Trophoblast cell (in vitro differentiated cells and primary cell): ENCODE data around the gene SMIM12.

Experiments
- DNase-seq, 2 donors: peaks; one replicate each; pipeline ENCODE4 v3.0.0-alpha.2; 2016
- H2AFZ ChIP-seq: 2 replicates; pipeline ENCODE4 v1.6.1; 2013; ENCODE audit warnings: low read length, moderate library complexity, mild to moderate bottlenecking; ENCODE audit not compliant: insufficient read depth, poor library complexity
- H2AK5ac ChIP-seq: 2 replicates; pipeline ENCODE4 v1.6.1; 2013; ENCODE audit warnings: mild to moderate bottlenecking, low read length
- H2BK120ac ChIP-seq: 2 replicates; pipeline ENCODE4 v1.6.1; 2013; ENCODE audit warnings: low read length, mild to moderate bottlenecking, moderate library complexity; ENCODE audit not compliant: insufficient read depth, poor library complexity
- H2BK12ac ChIP-seq: 2 replicates; pipeline ENCODE4 v1.6.1; 2013; ENCODE audit warnings: mild to moderate bottlenecking, low read length, moderate library complexity
- H2BK5ac ChIP-seq: 2 replicates; pipeline ENCODE4 v1.6.1; 2013; ENCODE audit warnings: low read length, low read depth, moderate library complexity, mild to moderate bottlenecking; ENCODE audit not compliant: poor library complexity
- H3K14ac ChIP-seq: 2 replicates; pipeline ENCODE4 v1.6.1; 2013; ENCODE audit warnings: mild to moderate bottlenecking, low read length
- H3K18ac ChIP-seq: 2 replicates; pipeline ENCODE4 v1.6.1; 2013; ENCODE audit warnings: mild to moderate bottlenecking, low read length
- H3K23ac ChIP-seq: 2 replicates; pipeline ENCODE4 v1.6.1; 2013; ENCODE audit warnings: low read length
- H3K27ac ChIP-seq: 2 replicates; pipeline ENCODE4 v1.5.1; 2013; ENCODE audit warnings: low read depth, mild to moderate bottlenecking, inconsistent platforms, low read length, moderate library complexity
- H3K27me3 ChIP-seq: 2 replicates; pipeline ENCODE4 v1.6.1; 2013; ENCODE audit warnings: inconsistent platforms, mild to moderate bottlenecking, low read length, moderate library complexity; ENCODE audit not compliant: insufficient read depth
- H3K36me3 ChIP-seq, 2 experiments: 1 replicate in 1 of 2; 2 replicates in 1 of 2; pipeline ENCODE4 v1.6.1; 2013; ENCODE audit warnings: low read length in 2 of 2, mild to moderate bottlenecking in 2 of 2, moderate library complexity in 1 of 2; ENCODE audit not compliant: insufficient read depth in 2 of 2, control insufficient read depth in 1 of 2
- H3K4ac ChIP-seq: 2 replicates; pipeline ENCODE4 v1.6.1; 2013; ENCODE audit warnings: low read depth, mild to moderate bottlenecking, low read length, moderate library complexity
- H3K4me1 ChIP-seq, 2 experiments: 1 replicate in 1 of 2; 2 replicates in 1 of 2; pipeline ENCODE4 v1.6.1; 2013; ENCODE audit warnings: low read length in 2 of 2, mild to moderate bottlenecking in 2 of 2, moderate library complexity in 1 of 2; ENCODE audit not compliant: insufficient read depth in 2 of 2, control insufficient read depth in 1 of 2
- H3K4me2 ChIP-seq: 2 replicates; pipeline ENCODE4 v1.6.1; 2013; ENCODE audit warnings: inconsistent platforms, mild to moderate bottlenecking, low read length, moderate library complexity
- H3K4me3 ChIP-seq: 2 replicates; pipeline ENCODE4 v1.5.1; 2013; ENCODE audit warnings: mild to moderate bottlenecking, low read depth, low read length, inconsistent platforms
- H3K79me1 ChIP-seq: one replicate; pipeline ENCODE4 v1.6.1; 2013; ENCODE audit warnings: low read length
- H3K79me2 ChIP-seq: 2 replicates; pipeline ENCODE4 v1.6.1; 2013; ENCODE audit warnings: low read length, mild to moderate bottlenecking; ENCODE audit not compliant: control insufficient read depth, insufficient read depth, poor library complexity
- H3K9ac ChIP-seq: 2 replicates; pipeline ENCODE4 v1.6.1; 2013; ENCODE audit warnings: mild to moderate bottlenecking, low read length
- H3K9me3 ChIP-seq: 2 replicates; pipeline ENCODE4 v1.6.1; 2013; ENCODE audit warnings: low read depth, mild to moderate bottlenecking, control low read depth, inconsistent platforms, low read length; ENCODE audit not compliant: insufficient read depth
- H4K12ac ChIP-seq: 2 replicates; pipeline ENCODE4 v1.6.1; 2013; ENCODE audit warnings: low read depth, mild to moderate bottlenecking, low read length, moderate library complexity
- H4K8ac ChIP-seq: 2 replicates; pipeline ENCODE4 v1.6.1; 2013; ENCODE audit warnings: low read depth, mild to moderate bottlenecking, low read length, moderate library complexity
- H4K91ac ChIP-seq: one replicate; pipeline ENCODE4 v1.6.1; 2013; ENCODE audit warnings: low read depth, mild to moderate bottlenecking, low read length, moderate library complexity
- WGBS: extraction: QIAGEN DNeasy Blood & Tissue Kit; methylation state at CpG from one replicate; pipeline ENCODE4 v1.1.7; 2013; ENCODE audit warnings: missing lambda C conversion rate; ENCODE audit not compliant: insufficient read length, insufficient coverage; ENCODE audit errors: extremely low coverage; 5-methylcytosine and 5-hydroxymethylcytosine counted together

Gene SMIM12

DNA sequence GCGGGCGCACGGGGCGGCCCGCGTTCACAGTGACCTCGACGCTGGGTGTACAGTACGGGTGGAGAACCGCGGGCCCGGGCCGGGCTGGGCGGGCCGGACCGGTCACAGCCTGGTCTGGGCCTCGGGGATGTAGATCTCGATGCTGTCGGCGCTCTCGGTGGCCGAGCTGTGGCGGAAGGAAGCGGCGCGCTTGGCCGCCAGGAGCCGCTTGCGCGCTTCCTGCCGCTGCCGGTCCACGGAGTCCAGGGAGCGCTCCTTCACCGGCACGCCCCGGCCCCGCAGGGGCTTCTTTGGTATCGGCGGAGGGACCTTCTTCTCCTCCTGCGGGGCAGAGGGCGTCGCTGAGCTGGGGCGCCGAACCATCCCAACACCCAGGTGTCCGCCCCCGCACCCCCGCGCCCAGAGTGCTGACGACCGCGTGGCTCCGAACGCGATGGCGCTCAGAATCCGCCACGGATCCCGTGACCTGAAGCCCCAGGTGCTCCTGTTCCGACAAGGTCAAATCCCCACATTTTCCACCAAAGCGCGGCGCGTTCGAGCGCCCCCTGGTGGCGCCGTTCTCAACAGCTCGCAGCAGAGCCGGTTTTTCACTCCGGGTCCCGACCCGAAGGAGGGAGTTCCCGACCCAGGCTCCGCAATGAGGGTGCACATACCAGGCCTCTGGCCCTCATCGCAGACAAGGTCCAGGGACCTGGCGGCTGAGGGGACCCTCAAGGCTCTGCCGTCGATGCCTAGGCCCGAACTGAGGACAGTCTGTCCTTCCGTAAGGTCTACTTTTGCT lies 6.6 kb upstream of the SMIM12 start:
- Histone ChIP-seq H4K12ac (peak overlapping the region; percentile 71), H4K8ac (peak overlapping the region; percentile 94), H3K4ac (peak overlapping the region; percentile 45), H3K4me1 (peaks cover 0 to 5% of the 10 kb centered on the region in 2 experiments), H2AFZ (peak overlapping the region; percentile 55), H3K18ac (peak overlapping the region; percentile 18), H3K4me2 (peak overlapping the region; percentile 87), H3K4me3 (peak overlapping the region; percentile 74), H3K27ac (no peak overlapping the region), H3K79me1 (peaks cover 5% of the 10 kb centered on the region), H3K23ac (no peak overlapping the region), H3K36me3 (no peaks in the 10 kb centered on the region), H2BK5ac (no peak overlapping the region), H2BK12ac (no peak overlapping the region), H2BK120ac (peak overlapping the region; percentile 29), H3K9me3 (no peaks in the 10 kb centered on the region), H2AK5ac (no peak overlapping the region), H3K27me3 (no peaks in the 10 kb centered on the region), H3K79me2 (peaks cover 4% of the 10 kb centered on the region), H3K14ac (peak overlapping the region; percentile 80), H3K9ac (peak overlapping the region; percentile 61), H4K91ac (peak overlapping the region; percentile 56)
- peak; percentile 61 to 91 for DNase-seq
- no CpG with 5 or more reads among the region's 81 CpGs for WGBS

DNA sequence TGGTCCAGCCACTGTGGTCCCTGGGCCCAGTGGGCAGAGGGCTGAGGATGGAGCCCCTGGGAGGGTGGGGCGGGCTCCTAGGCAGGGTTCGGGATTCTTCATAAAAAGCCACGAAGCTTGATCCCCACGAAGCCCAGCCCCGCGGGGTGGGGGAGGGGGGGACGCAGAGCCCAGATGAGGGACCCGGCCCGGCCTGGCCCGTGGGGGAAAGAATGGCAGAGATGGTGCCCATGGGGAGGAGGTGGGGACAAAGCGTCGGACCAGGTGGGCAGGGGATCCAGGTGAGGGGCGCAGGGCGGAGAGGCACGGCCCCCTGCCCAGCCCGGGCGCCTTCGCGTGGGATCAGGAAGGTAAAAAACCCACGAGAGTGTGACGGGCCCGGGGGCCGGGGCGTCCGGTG lies 6.0 kb upstream of the SMIM12 start:
- Histone ChIP-seq H2AFZ (peak overlapping the region; percentile 55), H3K4me3 (peak overlapping the region; percentile 74), H3K23ac (no peak overlapping the region), H3K4me2 (peak overlapping the region; percentile 87), H2BK5ac (no peak overlapping the region), H4K8ac (peak overlapping the region; percentile 94), H4K12ac (peak overlapping the region; percentile 71), H2BK120ac (no peak overlapping the region), H3K9me3 (no peaks in the 10 kb centered on the region), H3K79me2 (peaks cover 4% of the 10 kb centered on the region), H3K4me1 (peaks cover 0 to 5% of the 10 kb centered on the region in 2 experiments), H3K9ac (no peak overlapping the region), H3K79me1 (peaks cover 5% of the 10 kb centered on the region), H3K27me3 (no peaks in the 10 kb centered on the region), H3K14ac (peak overlapping the region; percentile 80), H3K36me3 (no peaks in the 10 kb centered on the region), H3K4ac (no peak overlapping the region), H3K27ac (no peak overlapping the region), H4K91ac (peak overlapping the region; percentile 56), H2BK12ac (no peak overlapping the region), H3K18ac (no peak overlapping the region), H2AK5ac (no peak overlapping the region)
- no CpG with 5 or more reads among the region's 25 CpGs for WGBS
- DNase-seq = no peak

GRCh38 chr1:34864759-34865158 lies 5.2 kb upstream of the SMIM12 start:
- Histone ChIP-seq H3K9me3 (no peaks in the 10 kb centered on the region), H3K14ac (no peak overlapping the region), H3K79me2 (peaks cover 4% of the 10 kb centered on the region), H3K79me1 (peaks cover 5% of the 10 kb centered on the region), H3K27me3 (no peaks in the 10 kb centered on the region), H3K4me3 (no peak overlapping the region), H3K4me1 (peaks cover 0 to 5% of the 10 kb centered on the region in 2 experiments), H3K4me2 (no peak overlapping the region), H4K12ac (no peak overlapping the region), H2BK5ac (no peak overlapping the region), H3K27ac (no peak overlapping the region), H4K91ac (no peak overlapping the region), H3K23ac (no peak overlapping the region), H3K9ac (no peak overlapping the region), H2BK12ac (no peak overlapping the region), H2BK120ac (no peak overlapping the region), H4K8ac (no peak overlapping the region), H2AK5ac (no peak overlapping the region), H2AFZ (no peak overlapping the region), H3K4ac (no peak overlapping the region), H3K18ac (no peak overlapping the region), H3K36me3 (no peaks in the 10 kb centered on the region)
- no CpG with 5 or more reads among the region's 8 CpGs for WGBS
- no peak for DNase-seq

DNA sequence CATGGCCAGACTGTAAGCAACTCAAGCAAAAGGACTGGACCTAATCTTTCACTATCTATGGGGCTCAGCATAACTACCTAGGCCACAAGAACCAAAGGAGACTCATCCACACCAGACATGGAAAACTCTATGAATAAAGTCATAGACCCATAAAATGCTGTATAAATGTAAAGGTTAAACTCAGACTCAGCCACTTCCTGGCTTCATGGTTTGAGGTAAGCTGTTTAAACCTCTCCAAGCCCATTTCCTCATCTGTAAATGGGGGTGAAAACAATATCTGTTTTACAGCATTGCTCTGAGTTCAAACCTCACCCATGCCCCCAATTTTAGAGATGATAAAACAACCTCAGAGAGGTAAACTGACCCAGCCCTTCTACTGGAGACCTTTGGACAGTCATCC lies 4.0 kb upstream of the SMIM12 start:
- Histone ChIP-seq H3K23ac (no peak overlapping the region), H3K9me3 (no peaks in the 10 kb centered on the region), H3K27me3 (no peaks in the 10 kb centered on the region), H3K14ac (no peak overlapping the region), H3K4me2 (no peak overlapping the region), H3K18ac (no peak overlapping the region), H2AK5ac (no peak overlapping the region), H4K91ac (no peak overlapping the region), H2BK120ac (no peak overlapping the region), H3K79me2 (peaks cover 14% of the 10 kb centered on the region), H4K12ac (no peak overlapping the region), H3K27ac (no peak overlapping the region), H4K8ac (no peak overlapping the region), H3K36me3 (no peaks in the 10 kb centered on the region), H2AFZ (no peak overlapping the region), H3K4me1 (peaks cover 3 to 10% of the 10 kb centered on the region in 2 experiments), H2BK5ac (no peak overlapping the region), H3K9ac (no peak overlapping the region), H3K4me3 (no peak overlapping the region), H3K79me1 (peaks cover 9% of the 10 kb centered on the region), H3K4ac (no peak overlapping the region), H2BK12ac (no peak overlapping the region)
- DNase-seq = no peak
